A673 (cell line): ENCODE results near the gene VDR. TPM values are rescaled to one million over a fixed set of nuclear protein-coding genes. Genes with fewer than 3 reads are reported as not detected.

Experiments used
- BruUV-seq: library from RNA; stranded (reverse); fragments of 400-500 nt; replicated peaks from 2 replicates; lab custom pipeline; 2021; lab: Mats Ljungman, UMichigan
- CTCF ChIA-PET: fragments of 300-600 bp; sonication (Branson Sonifier 250); formaldehyde crosslinking; loops from one replicate; lab custom pipeline; 2022; ENCODE audit warnings: antibody characterized with exemption; lab: Charles Lee
- POLR2A ChIA-PET: fragments of 300-600 bp; sonication (Branson Sonifier 250); formaldehyde crosslinking; loops from one replicate; lab custom pipeline; 2022; ENCODE audit warnings: antibody characterized with exemption; ENCODE audit not compliant: low non-redundant PET; lab: Charles Lee
- DNase-seq: peaks from one replicate; pipeline ENCODE4 v3.0.0-alpha.2; 2015; ENCODE audit warnings: low spot score
- H3K27ac ChIP-seq: fragments of 200-600 bp; sonication (generic); 2 replicates; pipeline ENCODE4 v1.5.1; 2016; ENCODE audit warnings: mixed run types, low read depth, mild to moderate bottlenecking, mixed read lengths, antibody characterized with exemption, low read length; ENCODE audit not compliant: poor library complexity, severe bottlenecking
- H3K27me3 ChIP-seq: fragments of 200-600 bp; sonication (generic); replicated peaks from 2 replicates; pipeline ENCODE4 v1.6.1; 2017; ENCODE audit warnings: mixed run types, low read depth, mild to moderate bottlenecking, mixed read lengths, antibody characterized with exemption, low read length; ENCODE audit not compliant: insufficient read depth, poor library complexity
- H3K36me3 ChIP-seq: fragments of 200-600 bp; sonication (generic); 2 replicates; pipeline ENCODE4 v1.6.1; 2016; ENCODE audit warnings: mixed run types, mild to moderate bottlenecking, mixed read lengths, antibody characterized with exemption, low read length; ENCODE audit not compliant: insufficient read depth, poor library complexity, severe bottlenecking
- H3K4me1 ChIP-seq: fragments of 200-600 bp; sonication (generic); 2 replicates; pipeline ENCODE4 v1.6.1; 2017; ENCODE audit warnings: mixed run types, mild to moderate bottlenecking, mixed read lengths, antibody characterized with exemption, low read length; ENCODE audit not compliant: insufficient read depth, poor library complexity, severe bottlenecking
- H3K4me3 ChIP-seq: fragments of 200-600 bp; sonication (generic); 2 replicates; pipeline ENCODE4 v1.5.1; 2016; ENCODE audit warnings: low read depth, mixed run types, mild to moderate bottlenecking, mixed read lengths, low read length; ENCODE audit not compliant: poor library complexity, severe bottlenecking
- H3K9me3 ChIP-seq: fragments of 200-600 bp; sonication (generic); 2 replicates; pipeline ENCODE4 v1.6.1; 2016; ENCODE audit warnings: mixed run types, low read depth, mild to moderate bottlenecking, mixed read lengths, antibody characterized with exemption, low read length; ENCODE audit not compliant: poor library complexity, severe bottlenecking
- EZH2 ChIP-seq: fragments of 200-600 bp; sonication (generic); IDR thresholded peaks from 2 replicates; pipeline ENCODE4 v1.6.1; 2017; ENCODE audit warnings: borderline replicate concordance, low read depth, mild to moderate bottlenecking, mixed read lengths, antibody characterized with exemption, low read length; ENCODE audit not compliant: poor library complexity, severe bottlenecking
- intact Hi-C: fragments of 100-400 bp; cut with micrococcal nuclease; formaldehyde crosslinking; loops from one replicate; pipeline ENCODE4 v1.10.0; 2022; ENCODE audit not compliant: unreplicated experiment
- total RNA-seq: library from RNA; stranded (reverse); gene quantifications from 2 replicates; pipeline ENCODE4 v1.2.3, GENCODE V29; 2021
- TF ChIP-seq, protein P1 (sequence below): fragments of 300-800, 200-600 bp; sonication (generic); conservative IDR thresholded peaks from 2 replicates; pipeline ENCODE4 v1.5.1; 2017; ENCODE audit warnings: low read depth, mild to moderate bottlenecking, antibody characterized with exemption, low read length, moderate library complexity, mixed read lengths

VDR gene
- total RNA-seq, 1 experiment from 2014 or later = 0.43 TPM

DNA sequence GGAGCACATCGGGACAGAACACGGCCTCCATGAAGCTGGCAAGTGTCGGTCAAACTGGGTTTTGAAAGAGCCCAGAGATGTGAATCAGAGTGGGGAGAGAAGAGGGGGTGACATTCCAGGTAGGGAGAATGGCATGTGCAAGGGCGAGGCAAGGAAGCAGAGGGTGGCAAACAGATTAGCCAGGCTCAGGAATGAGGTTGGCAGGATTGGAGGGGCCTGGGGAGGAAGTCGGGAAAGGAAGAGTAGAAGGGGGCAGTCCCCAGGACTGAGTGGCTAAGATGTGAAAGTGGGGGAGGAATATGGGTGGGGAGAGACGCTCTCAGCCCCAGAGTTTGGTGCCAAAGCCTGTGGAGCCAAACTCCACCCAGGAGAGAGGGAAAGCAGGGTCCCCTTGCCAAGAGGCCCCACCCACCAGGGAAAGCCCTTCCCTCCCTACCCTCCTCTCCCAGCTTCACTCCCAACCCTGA, 79.6 kb downstream of the VDR start:
- no peaks in the 10 kb centered on the region for H3K27me3 ChIP-seq
- peaks cover 27% of the 10 kb centered on the region for H3K4me1 ChIP-seq
- no peaks in the 10 kb centered on the region for H3K36me3 ChIP-seq
- intact Hi-C loops = no loop called here
- H3K9me3 ChIP-seq = no peaks in the 10 kb centered on the region
- ChIA-PET POLR2A (no interaction called here), CTCF (no interaction called here)
- no peak overlapping the region for H3K27ac ChIP-seq
- BruUV-seq = no TSS peak
- TF ChIP-seq EZH2 = no peak
- TF ChIP-seq, protein P1, sequence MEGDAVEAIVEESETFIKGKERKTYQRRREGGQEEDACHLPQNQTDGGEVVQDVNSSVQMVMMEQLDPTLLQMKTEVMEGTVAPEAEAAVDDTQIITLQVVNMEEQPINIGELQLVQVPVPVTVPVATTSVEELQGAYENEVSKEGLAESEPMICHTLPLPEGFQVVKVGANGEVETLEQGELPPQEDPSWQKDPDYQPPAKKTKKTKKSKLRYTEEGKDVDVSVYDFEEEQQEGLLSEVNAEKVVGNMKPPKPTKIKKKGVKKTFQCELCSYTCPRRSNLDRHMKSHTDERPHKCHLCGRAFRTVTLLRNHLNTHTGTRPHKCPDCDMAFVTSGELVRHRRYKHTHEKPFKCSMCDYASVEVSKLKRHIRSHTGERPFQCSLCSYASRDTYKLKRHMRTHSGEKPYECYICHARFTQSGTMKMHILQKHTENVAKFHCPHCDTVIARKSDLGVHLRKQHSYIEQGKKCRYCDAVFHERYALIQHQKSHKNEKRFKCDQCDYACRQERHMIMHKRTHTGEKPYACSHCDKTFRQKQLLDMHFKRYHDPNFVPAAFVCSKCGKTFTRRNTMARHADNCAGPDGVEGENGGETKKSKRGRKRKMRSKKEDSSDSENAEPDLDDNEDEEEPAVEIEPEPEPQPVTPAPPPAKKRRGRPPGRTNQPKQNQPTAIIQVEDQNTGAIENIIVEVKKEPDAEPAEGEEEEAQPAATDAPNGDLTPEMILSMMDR = no peak
- H3K4me3 ChIP-seq = no peak overlapping the region
- DNase-seq = no peak

DNA sequence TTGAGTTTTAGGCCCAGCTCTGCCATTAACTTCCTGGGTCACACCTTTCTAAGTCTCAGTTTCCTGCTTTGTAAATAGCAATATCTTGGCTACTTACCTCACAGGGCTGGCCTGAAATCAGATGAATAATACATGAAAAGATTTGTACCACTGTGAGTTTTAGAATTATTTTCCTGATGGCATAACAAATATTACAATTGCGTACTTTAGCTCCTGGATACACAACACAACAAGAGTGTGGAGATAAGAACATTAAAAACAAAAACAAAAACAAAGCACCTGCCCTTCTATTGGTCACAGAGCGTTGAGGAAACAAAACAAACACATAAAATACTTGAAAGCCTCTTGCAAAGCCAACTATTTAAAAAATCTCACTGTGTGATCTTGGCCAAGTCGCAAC, 80.2 kb downstream of the VDR start:
- no peak for DNase-seq
- Histone ChIP-seq H3K36me3 (no peaks in the 10 kb centered on the region), H3K27ac (no peak overlapping the region), H3K4me3 (no peak overlapping the region), H3K9me3 (no peaks in the 10 kb centered on the region), H3K27me3 (no peaks in the 10 kb centered on the region), H3K4me1 (peaks cover 28% of the 10 kb centered on the region)
- no TSS peak for BruUV-seq
- ChIA-PET POLR2A (no interaction called here), CTCF (no interaction called here)
- intact Hi-C loops = no loop called here
- TF ChIP-seq, protein P1 = no peak
- no peak for TF ChIP-seq EZH2

DNA sequence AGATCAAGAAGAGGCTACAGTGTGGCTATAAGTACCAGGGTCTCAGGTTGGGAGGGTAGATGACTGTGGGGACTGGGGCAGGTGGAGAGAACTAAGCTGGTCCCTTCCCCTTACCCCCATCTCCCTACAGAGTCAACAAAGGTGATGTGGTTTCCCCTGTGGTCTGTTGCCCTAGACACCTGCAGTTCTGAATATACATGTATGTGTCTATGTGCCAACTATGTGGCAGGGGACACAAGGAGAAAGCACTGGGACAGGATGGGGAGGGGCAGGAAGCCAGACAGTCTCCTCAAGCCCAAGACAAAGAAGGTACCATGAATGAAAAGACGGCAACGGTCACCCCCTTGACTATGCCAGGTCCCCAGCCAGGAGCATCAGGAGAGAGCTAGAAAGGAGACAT, 80.6 kb downstream of the VDR start:
- H3K4me1 ChIP-seq = peaks cover 28% of the 10 kb centered on the region
- no peak overlapping the region for H3K27ac ChIP-seq
- no peak for TF ChIP-seq EZH2
- TF ChIP-seq, protein P1 = no peak
- no peaks in the 10 kb centered on the region for H3K36me3 ChIP-seq
- no peaks in the 10 kb centered on the region for H3K27me3 ChIP-seq
- ChIA-PET CTCF (no interaction called here), POLR2A (no interaction called here)
- BruUV-seq = no TSS peak
- no peaks in the 10 kb centered on the region for H3K9me3 ChIP-seq
- DNase-seq = no peak
- no peak overlapping the region for H3K4me3 ChIP-seq
- intact Hi-C loops = no loop called here
